HG02759 (cell line): ENCODE results near the gene NEBL.

Experiments
- ATAC-seq: cut with Tn5 transposase; IDR thresholded peaks from one replicate; pipeline ENCODE4 v1.9.1; 2021; ENCODE audit warnings: mild to moderate bottlenecking, moderate library complexity; ENCODE audit not compliant: unreplicated experiment

The NEBL gene

GRCh38 chr10:20903635-20904390, 6.7 kb upstream of the NEBL start:
- ATAC-seq: no peak

- ATAC-seq: no peak
Observed at GRCh38 chr10:20901110-20901509, 4.0 kb upstream of the NEBL start.

- ATAC-seq: no peak
Observed at GRCh38 chr10:20898866-20899535, 1.9 kb upstream of the NEBL start.

- ATAC-seq: no peak
Observed at GRCh38 chr10:20893297-20893696, 3.8 kb downstream of the NEBL start.

GRCh38 chr10:20892796-20893195, 4.3 kb downstream of the NEBL start:
- ATAC-seq: no peak

- no peak for ATAC-seq
Observed at GRCh38 chr10:20892011-20892585, 5.0 kb downstream of the NEBL start.

GRCh38 chr10:20891338-20891714, 5.8 kb downstream of the NEBL start:
- ATAC-seq: no peak

GRCh38 chr10:20890491-20891337, 6.4 kb downstream of the NEBL start:
- ATAC-seq: no peak

GRCh38 chr10:20890009-20890408, 7.1 kb downstream of the NEBL start:
- no peak for ATAC-seq

GRCh38 chr10:20888620-20889330, 8.3 kb downstream of the NEBL start:
- no peak for ATAC-seq

- ATAC-seq: no peak
Observed at GRCh38 chr10:20887706-20888555, 9.2 kb downstream of the NEBL start.

GRCh38 chr10:20885678-20886077, 11.4 kb downstream of the NEBL start:
- no peak for ATAC-seq

GRCh38 chr10:20883552-20883951, 13.6 kb downstream of the NEBL start:
- no peak for ATAC-seq

- ATAC-seq: no peak
Observed at GRCh38 chr10:20882091-20882490, 15.0 kb downstream of the NEBL start.

GRCh38 chr10:20879136-20879535, 18.0 kb downstream of the NEBL start:
- ATAC-seq: no peak

- no peak for ATAC-seq
Observed at GRCh38 chr10:20877986-20878983, 18.8 kb downstream of the NEBL start.

GRCh38 chr10:20877554-20877953, 19.6 kb downstream of the NEBL start:
- ATAC-seq: no peak

GRCh38 chr10:20874261-20874660, 22.9 kb downstream of the NEBL start:
- no peak for ATAC-seq

- no peak for ATAC-seq
Observed at GRCh38 chr10:20871970-20872369, 25.1 kb downstream of the NEBL start.
